GM04504 (cell line): ENCODE data around the gene BEAN1.

Experiments
- DNase-seq: peaks from one replicate; pipeline ENCODE4 v3.0.0-alpha.2; 2012; ENCODE audit warnings: low read depth

BEAN1 gene

DNA sequence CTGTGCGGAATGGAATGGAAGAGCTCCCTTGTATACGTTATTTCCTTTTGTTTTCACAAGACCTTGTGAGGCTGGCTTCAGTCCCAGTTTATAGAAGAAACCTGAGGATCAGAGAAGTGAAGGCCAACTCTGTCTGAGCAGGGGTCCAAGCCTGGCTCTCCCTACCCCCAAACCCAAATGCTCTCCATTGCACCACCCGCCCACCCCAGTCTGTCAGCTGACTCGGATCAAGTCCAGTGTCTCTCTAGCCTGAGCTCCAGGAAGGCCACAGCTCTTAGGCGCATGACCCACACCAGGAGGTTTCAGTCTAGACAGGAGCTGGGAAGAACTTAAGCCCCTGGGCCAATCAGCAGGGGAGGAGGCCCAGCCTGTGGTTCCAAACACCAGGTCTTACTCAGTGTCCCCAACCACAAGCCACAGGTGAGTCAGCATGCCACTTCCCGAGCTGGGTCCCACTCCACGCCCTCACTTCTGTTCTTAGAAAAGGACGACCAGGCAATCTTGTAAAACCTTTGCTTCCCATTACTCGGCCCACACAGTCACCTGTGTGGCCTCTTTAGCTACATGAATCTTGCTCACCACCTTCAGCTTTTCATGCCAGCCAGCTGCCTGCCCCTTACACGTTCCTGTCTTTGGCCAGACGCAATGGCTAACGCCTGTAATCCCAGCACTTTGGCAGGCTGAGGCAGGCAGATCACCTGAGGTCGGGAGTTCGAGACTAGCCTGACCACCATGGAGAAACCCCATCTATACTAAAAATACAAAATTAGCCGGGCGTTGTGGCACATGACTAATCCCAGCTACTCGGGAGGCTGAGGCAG lies 95.1 kb downstream of the BEAN1 start:
- no peak for DNase-seq

DNA sequence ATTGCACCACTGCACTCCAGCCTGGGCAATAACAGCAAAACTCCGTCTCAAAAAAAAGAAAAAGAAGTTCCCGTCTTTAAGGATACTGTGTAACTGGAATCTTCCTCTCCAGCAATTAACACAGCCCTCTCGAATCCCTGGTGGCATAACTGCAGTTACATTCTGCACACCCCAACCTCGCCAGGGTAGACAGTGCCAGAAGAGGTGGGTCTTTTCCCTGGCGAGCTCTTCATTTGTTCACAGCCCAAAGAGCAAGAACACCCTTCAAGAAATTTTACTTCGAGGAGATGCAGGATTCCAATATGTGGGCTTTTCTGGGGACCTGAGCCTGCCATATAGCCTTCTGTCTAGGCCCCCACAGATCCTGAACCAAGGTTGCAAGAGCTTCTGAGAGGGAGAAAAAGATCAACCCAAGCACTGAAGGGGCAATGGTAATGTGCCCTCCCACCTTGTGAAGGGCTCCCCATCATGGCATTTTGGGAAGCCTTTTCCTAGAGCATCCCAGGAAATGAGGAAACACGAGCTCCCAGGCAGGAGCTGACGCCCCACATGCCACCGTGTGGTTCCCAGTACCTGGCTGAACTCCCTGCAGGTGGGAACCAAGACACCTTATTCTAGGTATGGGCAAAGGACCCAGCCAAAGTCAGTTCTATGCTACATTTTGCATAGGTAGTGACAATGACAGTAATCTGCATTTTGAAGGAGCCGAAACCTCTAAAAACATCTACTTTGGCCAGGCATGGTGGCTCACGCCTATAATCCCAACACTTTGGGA lies 95.9 kb downstream of the BEAN1 start:
- DNase-seq = no peak

DNA sequence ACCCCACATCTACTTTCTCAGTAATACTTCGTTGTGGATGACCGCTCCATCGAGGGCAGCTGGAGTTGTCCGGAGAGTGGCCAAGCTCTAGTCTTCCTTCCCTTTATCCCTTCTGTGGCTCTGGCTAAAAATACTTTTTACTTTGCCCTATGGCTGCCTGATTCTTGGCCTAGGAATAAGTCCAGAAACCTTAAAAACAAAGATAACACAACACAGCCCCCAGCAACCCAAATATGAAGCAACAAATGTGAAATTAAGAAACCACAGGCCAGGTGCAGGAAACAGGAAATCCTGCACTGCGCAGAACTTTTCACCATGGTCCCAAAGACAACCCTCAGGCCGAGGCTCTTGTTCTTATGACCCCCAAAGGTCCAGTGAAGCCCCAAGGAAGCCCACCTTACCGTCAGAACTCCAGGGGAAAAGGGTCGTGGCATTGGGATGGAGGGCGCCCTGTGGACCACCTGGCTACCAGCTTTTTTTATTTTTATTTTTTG lies 96.8 kb downstream of the BEAN1 start:
- DNase-seq = no peak

DNA sequence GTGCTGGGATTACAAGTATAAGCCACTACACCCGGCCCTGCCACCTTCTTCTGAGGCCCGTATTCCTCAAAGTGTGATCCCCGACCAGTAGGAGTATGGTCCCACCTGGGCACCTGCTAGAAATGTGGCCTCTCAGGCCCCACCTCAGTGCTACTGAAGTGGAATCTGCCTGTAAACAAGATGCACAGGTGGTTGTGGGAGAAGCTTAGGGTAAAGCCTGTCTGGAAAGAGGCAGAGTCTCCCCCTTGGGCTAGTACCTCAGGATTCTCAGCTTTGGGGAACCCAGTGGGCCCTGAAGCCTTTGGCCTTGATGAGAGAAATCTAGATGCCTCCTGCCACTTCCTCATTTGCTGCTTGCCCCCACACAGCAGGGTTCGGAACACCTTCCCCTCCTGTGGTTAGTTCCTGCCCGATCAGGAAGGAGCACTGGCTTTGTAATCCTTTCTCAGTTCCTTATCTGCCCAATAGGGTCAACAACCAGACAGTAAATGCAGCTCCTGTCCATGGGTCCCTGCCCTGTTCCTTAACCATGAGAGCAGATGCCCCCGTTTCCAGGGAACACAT lies 97.6 kb downstream of the BEAN1 start:
- no peak for DNase-seq

DNA sequence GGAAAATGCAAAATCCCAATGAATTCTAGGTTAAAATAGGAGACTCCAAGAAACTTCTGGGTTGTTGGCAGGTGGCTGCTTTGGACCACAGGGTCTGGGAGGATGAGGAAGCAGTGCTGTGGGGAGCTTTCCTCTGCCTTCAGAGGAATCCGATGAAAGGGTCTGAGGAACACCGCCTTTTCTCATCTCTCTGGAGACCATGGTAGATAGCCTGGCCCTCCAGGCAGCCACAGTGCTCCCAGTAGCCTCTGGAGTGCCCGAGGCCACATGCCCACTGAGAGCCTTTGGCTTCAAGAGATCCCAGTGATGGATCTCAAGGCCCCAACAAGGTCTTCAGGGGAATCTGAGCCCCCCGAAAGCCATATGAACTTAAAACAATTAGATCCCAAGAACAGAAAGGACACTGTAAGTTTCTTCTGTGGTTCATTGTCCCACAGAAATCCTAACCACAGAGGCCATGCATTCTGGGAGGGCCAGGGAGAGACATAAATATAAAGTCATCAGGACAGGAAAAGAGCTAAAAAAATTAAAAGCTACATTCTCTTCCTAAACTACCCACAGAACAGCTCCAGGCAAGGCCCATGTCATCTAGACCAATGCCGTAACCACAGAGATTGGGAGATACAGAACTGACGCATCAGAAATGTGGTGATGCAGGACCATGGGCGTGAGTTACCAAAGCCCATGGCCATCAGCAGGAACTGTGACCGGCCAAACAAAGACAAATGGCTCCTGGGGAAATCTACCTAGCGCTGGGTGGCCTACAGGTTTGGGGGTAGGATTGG lies 98.5 kb downstream of the BEAN1 start:
- DNase-seq = no peak

DNA sequence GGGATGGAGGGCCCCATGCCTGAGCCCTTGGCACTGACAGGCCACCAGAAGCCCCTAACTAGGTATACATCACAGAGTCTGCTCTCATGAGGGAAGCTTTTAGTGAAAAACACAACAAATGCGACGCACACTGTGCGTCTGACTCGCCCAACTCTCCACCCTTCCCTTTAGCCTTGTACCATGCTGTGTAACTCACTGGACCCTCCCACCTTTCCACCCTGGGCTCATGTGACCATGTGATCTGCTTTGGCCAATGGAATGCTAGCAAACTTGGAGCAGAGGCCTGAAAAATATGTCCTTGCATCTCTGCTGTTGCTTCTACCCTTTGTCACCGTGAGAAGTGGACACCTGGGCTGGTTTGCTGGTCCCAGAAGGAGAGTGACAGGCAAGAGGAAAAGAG lies 101.2 kb downstream of the BEAN1 start:
- DNase-seq = no peak

DNA sequence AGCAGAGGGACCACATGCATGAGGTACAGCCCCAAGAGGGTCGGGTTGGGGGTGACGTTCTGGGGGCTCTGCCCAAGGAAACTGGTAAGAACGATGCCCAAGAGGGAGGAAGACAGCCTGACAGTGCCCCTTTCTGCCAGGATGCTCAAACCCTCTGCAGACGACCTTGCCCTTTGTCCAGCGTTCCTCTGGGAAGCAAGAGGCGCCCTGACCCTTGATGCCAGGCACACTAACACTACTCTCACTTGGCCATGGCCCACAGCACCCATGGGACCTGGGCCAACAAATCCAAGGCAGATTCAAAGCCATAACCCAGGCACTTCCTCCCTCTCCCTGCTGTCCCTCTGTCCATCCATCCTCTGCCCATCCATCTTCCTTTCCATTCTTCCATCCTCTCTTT lies 102.4 kb downstream of the BEAN1 start:
- DNase-seq = no peak
